AG04449 (cell line): ENCODE results near the gene TSPAN9.
A peak's percentile ranks its signal among the peaks of the same experiment; 100 is the strongest.

ENCODE experiments used
- CTCF ChIA-PET: fragments of 350-600 bp; formaldehyde crosslinking; extraction: SDS; loops from one replicate; lab custom pipeline; 2021; ENCODE audit warnings: antibody characterized with exemption; lab: Yijun Ruan, JAX
- POLR2A ChIA-PET: fragments of 400-600, 350-600 bp; formaldehyde crosslinking; extraction: SDS; loops from one replicate; lab custom pipeline; 2020; ENCODE audit warnings: antibody characterized with exemption, inconsistent platforms; lab: Yijun Ruan, JAX
- DNase-seq: peaks from one replicate; pipeline ENCODE4 v3.0.0-alpha.2; 2010; ENCODE audit warnings: low read depth, low spot score
- H3K4me3 ChIP-seq: 2 replicates; pipeline ENCODE4 v1.5.1; 2011; ENCODE audit warnings: low read depth, mild to moderate bottlenecking, control low read depth, low read length
- CTCF ChIP-seq: IDR thresholded peaks from one replicate; pipeline ENCODE4 v1.5.1; 2011; ENCODE audit warnings: mild to moderate bottlenecking, moderate library complexity, low read length, control low read depth, inconsistent platforms; ENCODE audit not compliant: insufficient read depth; ENCODE audit errors: missing control alignments

TSPAN9 gene

GRCh38 chr12:3134526-3135135 lies 57.5 kb downstream of the TSPAN9 start:
- DNase-seq = no peak
- ChIA-PET CTCF (interaction anchor here (0.5 to 17.0 kb wide), 44 partner anchors 7 to 179 kb away, joined by 3 to 534 read pairs (median 6); no protein-coding TSS in a partner anchor), POLR2A (interaction anchor here (0.6 to 2.9 kb wide), 2 partner anchors 141 to 739 kb away, joined by 3 to 7 read pairs; partner anchors contain the start of gene PARP11)
- TF ChIP-seq CTCF = no peak
- H3K4me3 ChIP-seq = no peak overlapping the region

GRCh38 chr12:3135522-3136461 lies 58.6 kb downstream of the TSPAN9 start:
- no peak for DNase-seq
- ChIA-PET CTCF (interaction anchor here (0.5 to 17.0 kb wide), 43 partner anchors 8 to 178 kb away, joined by 3 to 534 read pairs (median 5); no protein-coding TSS in a partner anchor), POLR2A (interaction anchor here (0.6 to 2.9 kb wide), 2 partner anchors 140 to 738 kb away, joined by 3 to 7 read pairs; partner anchors contain the start of gene PARP11)
- H3K4me3 ChIP-seq = no peak overlapping the region
- TF ChIP-seq CTCF = peak; percentile 75

GRCh38 chr12:3136641-3137267 lies 59.6 kb downstream of the TSPAN9 start:
- CTCF ChIA-PET = interaction anchor here (0.8 to 17.0 kb wide), 20 partner anchors 9 to 641 kb away, joined by 3 to 534 read pairs (median 6); no protein-coding TSS in a partner anchor
- no peak for TF ChIP-seq CTCF
- H3K4me3 ChIP-seq = no peak overlapping the region
- POLR2A ChIA-PET = interaction anchor here (1.2 to 2.9 kb wide), 2 partner anchors 62 to 139 kb away, joined by 3 to 7 read pairs; no protein-coding TSS in a partner anchor
- DNase-seq = no peak

- no peak for DNase-seq
- no peak overlapping the region for H3K4me3 ChIP-seq
- POLR2A ChIA-PET = interaction anchor here (1.2 to 2.9 kb wide), 2 partner anchors 62 to 138 kb away, joined by 3 to 7 read pairs; no protein-coding TSS in a partner anchor
- CTCF ChIA-PET = interaction anchor here (0.8 to 17.0 kb wide), 16 partner anchors 10 to 640 kb away, joined by 3 to 534 read pairs (median 6); no protein-coding TSS in a partner anchor
- TF ChIP-seq CTCF = no peak
Measured at GRCh38 chr12:3137268-3137781, 60.1 kb downstream of the TSPAN9 start.

- no peak for TF ChIP-seq CTCF
- CTCF ChIA-PET = interaction anchor here (1.2 to 17.0 kb wide), 12 partner anchors 9 to 162 kb away, joined by 3 to 534 read pairs (median 8); no protein-coding TSS in a partner anchor
- H3K4me3 ChIP-seq = no peak overlapping the region
Measured at GRCh38 chr12:3137814-3138445, 60.8 kb downstream of the TSPAN9 start.

More at GRCh38 chr12:3137814-3138445, 60.8 kb downstream of the TSPAN9 start:
- POLR2A ChIA-PET = interaction anchor here (1.2 to 2.9 kb wide), 2 partner anchors 61 to 138 kb away, joined by 3 to 7 read pairs; no protein-coding TSS in a partner anchor
- no peak for DNase-seq
